SK-N-SH (cell line): ENCODE results near the gene MAPK4. TPM values are rescaled to one million over a fixed set of nuclear protein-coding genes. Genes with fewer than 3 reads are reported as not detected.
A peak's percentile ranks its signal among the peaks of the same experiment; 100 is the strongest.

ENCODE experiments used
- CTCF ChIA-PET: fragments of 300-600, 350-600 bp; formaldehyde crosslinking; extraction: SDS; loops from one replicate; lab custom pipeline; 2021; lab: Yijun Ruan, JAX
- POLR2A ChIA-PET: fragments of 350-600 bp; sonication (Branson Sonifier 250); formaldehyde crosslinking; extraction: SDS; loops from one replicate; lab custom pipeline; 2020; ENCODE audit warnings: antibody characterized with exemption, inconsistent platforms; lab: Yijun Ruan, JAX
- DNase-seq: peaks from one replicate; pipeline ENCODE4 v3.0.0; 2012
- H2AFZ ChIP-seq: fragments of 200-600 bp; sonication (generic); 2 replicates; pipeline ENCODE4 v1.8.1; 2016; ENCODE audit warnings: antibody characterized with exemption, mild to moderate bottlenecking, low read depth
- H3F3A ChIP-seq: fragments of 200-600 bp; sonication (generic); replicated peaks from 2 replicates; pipeline ENCODE3; 2016; ENCODE audit warnings: antibody characterized with exemption, mild to moderate bottlenecking; ENCODE audit not compliant: insufficient read depth
- H3K27ac ChIP-seq, 2 experiments: fragments of 200-500 bp in 1 of 2; fragments of 200-600 bp in 1 of 2; sonication (Bioruptor generic) in 1 of 2; sonication (generic), shearing (Covaris generic) in 1 of 2; 2 replicates each; pipeline versions ENCODE4 v1.5.1 to v1.6.1; 2014 to 2016; ENCODE audit warnings: low read depth in 2 of 2, inconsistent platforms in 1 of 2, low read length in 1 of 2, mild to moderate bottlenecking in 1 of 2, mixed read lengths in 1 of 2
- H3K27me3 ChIP-seq: fragments of 200-600 bp; sonication (generic), shearing (Covaris generic); 2 replicates; pipeline ENCODE4 v1.6.1; 2016; ENCODE audit warnings: mixed run types; ENCODE audit not compliant: insufficient read depth
- H3K36me3 ChIP-seq, 2 experiments: fragments of 200-500 bp in 1 of 2; fragments of 200-600 bp in 1 of 2; sonication (Bioruptor generic) in 1 of 2; sonication (generic) in 1 of 2; replicated peaks in 1 of 2; 2 replicates each; pipeline versions ENCODE3 to v1.5.1; 2014 to 2016; ENCODE audit warnings: low read length in 1 of 2, mild to moderate bottlenecking in 1 of 2; ENCODE audit not compliant: insufficient read depth in 2 of 2, control insufficient read depth in 1 of 2
- H3K4me1 ChIP-seq, 2 experiments: fragments of 200-500 bp in 1 of 2; fragments of 200-600 bp in 1 of 2; sonication (Bioruptor generic) in 1 of 2; sonication (generic), shearing (Covaris generic) in 1 of 2; 2 replicates each; pipeline versions ENCODE4 v1.5.1 to v1.6.1; 2014 to 2016; ENCODE audit warnings: low read depth in 1 of 2, low read length in 1 of 2, mixed run types in 1 of 2; ENCODE audit not compliant: insufficient read depth in 2 of 2, control insufficient read depth in 1 of 2
- H3K4me2 ChIP-seq: fragments of 200-600 bp; sonication (generic), shearing (Covaris generic); 2 replicates; pipeline ENCODE4 v1.6.1; 2017; ENCODE audit warnings: mixed run types
- H3K4me3 ChIP-seq, 2 experiments: fragments of 200-500 bp in 1 of 2; fragments of 200-600 bp in 1 of 2; sonication (Bioruptor generic) in 1 of 2; sonication (generic), shearing (Covaris generic) in 1 of 2; 2 replicates each; pipeline versions ENCODE4 v1.5.1 to v1.8.1; 2014 to 2016; ENCODE audit warnings: low read depth in 2 of 2, inconsistent platforms in 1 of 2, low read length in 1 of 2, mild to moderate bottlenecking in 1 of 2, mixed read lengths in 1 of 2, moderate library complexity in 1 of 2
- H3K79me2 ChIP-seq: fragments of 200-600 bp; sonication (generic); 2 replicates; pipeline ENCODE4 v1.8.1; 2017; ENCODE audit warnings: mild to moderate bottlenecking; ENCODE audit not compliant: insufficient read depth
- H3K9ac ChIP-seq: fragments of 200-600 bp; sonication (generic); 2 replicates; pipeline ENCODE4 v1.6.1; 2017; ENCODE audit warnings: mixed run types
- H3K9me2 ChIP-seq: fragments of 200-600 bp; sonication (generic); 2 replicates; pipeline ENCODE4 v1.6.1; 2017; ENCODE audit warnings: mixed run types
- H3K9me3 ChIP-seq: fragments of 200-600 bp; sonication (generic); 2 replicates; pipeline ENCODE4 v1.6.1; 2017; ENCODE audit warnings: mixed run types, mild to moderate bottlenecking, moderate library complexity
- H4K20me1 ChIP-seq: fragments of 200-600 bp; sonication (generic); 2 replicates; pipeline ENCODE4 v1.6.1; 2017; ENCODE audit warnings: mild to moderate bottlenecking, mixed run types; ENCODE audit not compliant: insufficient read depth
- CHD2 ChIP-seq: fragments of 150-350 bp; IDR thresholded peaks from 2 replicates; pipeline ENCODE4 v1.6.1; 2018; ENCODE audit warnings: low read length; ENCODE audit not compliant: partially characterized antibody
- EP300 ChIP-seq, 2 experiments: IDR thresholded peaks; 2 replicates each; pipeline versions ENCODE4 v1.4.0 to v1.6.1; 2012; ENCODE audit warnings: borderline replicate concordance in 1 of 2, low read depth in 1 of 2, low read length in 1 of 2
- FOSL2 ChIP-seq: IDR thresholded peaks from 2 replicates; pipeline ENCODE4 v1.4.0; 2012; ENCODE audit warnings: low read depth, mild to moderate bottlenecking, moderate library complexity, borderline replicate concordance
- GATA2 ChIP-seq: sonication (generic); formaldehyde crosslinking; IDR thresholded peaks from 2 replicates; pipeline ENCODE4 v1.5.0; 2020; ENCODE audit warnings: mild to moderate bottlenecking, missing genetic modification reagents
- IRF3 ChIP-seq: fragments of 150-350 bp; IDR thresholded peaks from 2 replicates; pipeline ENCODE4 v1.6.1; 2016; ENCODE audit warnings: mild to moderate bottlenecking, low read depth, low read length
- MEF2A ChIP-seq: IDR thresholded peaks from 2 replicates; pipeline ENCODE4 v1.4.0; 2012; ENCODE audit warnings: low read depth, borderline replicate concordance
- NRF1 ChIP-seq: IDR thresholded peaks from 2 replicates; pipeline ENCODE4 v1.6.1; 2012; ENCODE audit warnings: low read depth, mild to moderate bottlenecking, low read length
- RCOR1 ChIP-seq: fragments of 150-350 bp; IDR thresholded peaks from 2 replicates; pipeline ENCODE4 v1.6.1; 2017; ENCODE audit warnings: antibody characterized with exemption, low read length
- WGBS: methylation state at CpG from one replicate; pipeline ENCODE4 v1.1.6; 2017; ENCODE audit warnings: low lambda C conversion rate; 5-methylcytosine and 5-hydroxymethylcytosine counted together
- polyA plus RNA-seq, 3 experiments: library from polyadenylated mRNA; depleted of rRNA; stranded (reverse); fragments of >200 nt; gene quantifications; 2 replicates each; pipeline ENCODE4 v1.2.3, GENCODE V29; 2012
- TF ChIP-seq, protein P1 (sequence below): fragments of 150-350 bp; IDR thresholded peaks from 2 replicates; pipeline ENCODE4 v1.6.1; 2017; ENCODE audit warnings: antibody characterized with exemption, low read length, low read depth, borderline replicate concordance
- TF ChIP-seq, protein P2 (sequence below): IDR thresholded peaks from 2 replicates; pipeline ENCODE4; 2012
- TF ChIP-seq, protein P3 (sequence below): fragments of 200-600 bp; sonication (generic); IDR thresholded peaks from 2 replicates; pipeline ENCODE4 v1.6.1; 2017; ENCODE audit warnings: antibody characterized with exemption, mild to moderate bottlenecking, moderate library complexity
- TF ChIP-seq, protein P4 (sequence below): IDR thresholded peaks from 2 replicates; pipeline ENCODE4 v1.4.0; 2012; ENCODE audit warnings: low read depth

The MAPK4 gene
- polyA plus RNA-seq, 1 of the 3 experiments (the other 2 are of a cell fraction) = 0.02 TPM

DNA sequence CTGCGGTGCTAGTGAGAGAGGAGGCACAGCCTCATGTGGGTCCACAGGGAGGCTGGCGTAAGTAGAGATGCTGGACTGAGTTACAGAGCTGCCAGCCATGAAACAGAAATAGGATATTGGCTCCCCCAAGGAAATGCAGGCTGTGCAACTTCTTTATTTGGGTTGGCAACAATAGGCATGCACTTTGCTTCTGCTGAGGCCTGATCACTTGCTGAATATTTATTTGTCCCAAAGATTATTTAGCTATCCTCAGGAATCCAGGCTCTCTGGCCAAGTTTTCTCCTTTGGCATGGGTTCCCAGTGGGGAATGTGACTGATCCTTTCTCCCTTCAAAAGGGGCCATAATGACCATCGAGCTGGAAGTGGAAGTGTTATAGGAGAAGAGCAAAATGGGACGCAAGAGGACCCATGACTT is 60.0 kb downstream of the MAPK4 start (continued):
- TF ChIP-seq, protein P1, sequence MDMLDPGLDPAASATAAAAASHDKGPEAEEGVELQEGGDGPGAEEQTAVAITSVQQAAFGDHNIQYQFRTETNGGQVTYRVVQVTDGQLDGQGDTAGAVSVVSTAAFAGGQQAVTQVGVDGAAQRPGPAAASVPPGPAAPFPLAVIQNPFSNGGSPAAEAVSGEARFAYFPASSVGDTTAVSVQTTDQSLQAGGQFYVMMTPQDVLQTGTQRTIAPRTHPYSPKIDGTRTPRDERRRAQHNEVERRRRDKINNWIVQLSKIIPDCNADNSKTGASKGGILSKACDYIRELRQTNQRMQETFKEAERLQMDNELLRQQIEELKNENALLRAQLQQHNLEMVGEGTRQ = no peak
- no peak for TF ChIP-seq FOSL2
- no peak for TF ChIP-seq NRF1
- TF ChIP-seq CHD2 = no peak
- TF ChIP-seq, all 33 proteins: peak for 0

- 15% methylated on average over 2 of the region's 2 CpGs for WGBS
- peak; percentile 30 for DNase-seq
- Histone ChIP-seq H3K9me2 (no peaks in the 10 kb centered on the region), H3K4me3 (no peak overlapping the region), H3K4me2 (no peak overlapping the region), H3K27ac (no peak overlapping the region), H3K9ac (no peak overlapping the region), H3K79me2 (no peaks in the 10 kb centered on the region), H3K36me3 (no peaks in the 10 kb centered on the region), H3K4me1 (peaks cover 0 to 2% of the 10 kb centered on the region in 2 experiments; a peak in 1 of 4 replicates), H3K27me3 (no peaks in the 10 kb centered on the region), H3K9me3 (no peaks in the 10 kb centered on the region), H3F3A (no peaks in the 10 kb centered on the region), H2AFZ (no peak overlapping the region), H4K20me1 (no peaks in the 10 kb centered on the region)
- peak in 1 of 2 experiments; percentile 18; a peak in 1 of 4 replicates for TF ChIP-seq EP300 (IDR thresholded peaks at IDR 0.05; ENCODE audit: borderline replicate concordance in 1 of 2, low read depth in 1 of 2, low read length in 1 of 2)
- TF ChIP-seq, protein P2, sequence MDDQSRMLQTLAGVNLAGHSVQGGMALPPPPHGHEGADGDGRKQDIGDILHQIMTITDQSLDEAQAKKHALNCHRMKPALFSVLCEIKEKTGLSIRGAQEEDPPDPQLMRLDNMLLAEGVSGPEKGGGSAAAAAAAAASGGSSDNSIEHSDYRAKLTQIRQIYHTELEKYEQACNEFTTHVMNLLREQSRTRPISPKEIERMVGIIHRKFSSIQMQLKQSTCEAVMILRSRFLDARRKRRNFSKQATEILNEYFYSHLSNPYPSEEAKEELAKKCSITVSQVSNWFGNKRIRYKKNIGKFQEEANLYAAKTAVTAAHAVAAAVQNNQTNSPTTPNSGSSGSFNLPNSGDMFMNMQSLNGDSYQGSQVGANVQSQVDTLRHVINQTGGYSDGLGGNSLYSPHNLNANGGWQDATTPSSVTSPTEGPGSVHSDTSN = no peak
- TF ChIP-seq, protein P3, sequence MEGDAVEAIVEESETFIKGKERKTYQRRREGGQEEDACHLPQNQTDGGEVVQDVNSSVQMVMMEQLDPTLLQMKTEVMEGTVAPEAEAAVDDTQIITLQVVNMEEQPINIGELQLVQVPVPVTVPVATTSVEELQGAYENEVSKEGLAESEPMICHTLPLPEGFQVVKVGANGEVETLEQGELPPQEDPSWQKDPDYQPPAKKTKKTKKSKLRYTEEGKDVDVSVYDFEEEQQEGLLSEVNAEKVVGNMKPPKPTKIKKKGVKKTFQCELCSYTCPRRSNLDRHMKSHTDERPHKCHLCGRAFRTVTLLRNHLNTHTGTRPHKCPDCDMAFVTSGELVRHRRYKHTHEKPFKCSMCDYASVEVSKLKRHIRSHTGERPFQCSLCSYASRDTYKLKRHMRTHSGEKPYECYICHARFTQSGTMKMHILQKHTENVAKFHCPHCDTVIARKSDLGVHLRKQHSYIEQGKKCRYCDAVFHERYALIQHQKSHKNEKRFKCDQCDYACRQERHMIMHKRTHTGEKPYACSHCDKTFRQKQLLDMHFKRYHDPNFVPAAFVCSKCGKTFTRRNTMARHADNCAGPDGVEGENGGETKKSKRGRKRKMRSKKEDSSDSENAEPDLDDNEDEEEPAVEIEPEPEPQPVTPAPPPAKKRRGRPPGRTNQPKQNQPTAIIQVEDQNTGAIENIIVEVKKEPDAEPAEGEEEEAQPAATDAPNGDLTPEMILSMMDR = no peak
- no peak for TF ChIP-seq IRF3
- TF ChIP-seq RCOR1 = no peak
- TF ChIP-seq, protein P4, sequence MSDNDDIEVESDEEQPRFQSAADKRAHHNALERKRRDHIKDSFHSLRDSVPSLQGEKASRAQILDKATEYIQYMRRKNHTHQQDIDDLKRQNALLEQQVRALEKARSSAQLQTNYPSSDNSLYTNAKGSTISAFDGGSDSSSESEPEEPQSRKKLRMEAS = no peak
- peak; percentile 42 for TF ChIP-seq GATA2 (CRISPR knock-in tag)
- no peak for TF ChIP-seq MEF2A
- ChIA-PET CTCF (no interaction called here), POLR2A (no interaction called here)
Measured at GRCh38 chr18:50620319-50620718, 60.4 kb downstream of the MAPK4 start.
